HG03175 (cell line): Measurements from ENCODE around the gene CNGB1.
"Not testable (repeated sequence)": the region's sequence is repeated elsewhere in the genome, so short reads cannot be mapped to it uniquely, and the experiment has no call there.

Experiments
- ATAC-seq: cut with Tn5 transposase; IDR thresholded peaks from one replicate; pipeline ENCODE4 v1.9.1; 2021; ENCODE audit warnings: mild to moderate bottlenecking, moderate library complexity; ENCODE audit not compliant: unreplicated experiment

CNGB1 gene

DNA sequence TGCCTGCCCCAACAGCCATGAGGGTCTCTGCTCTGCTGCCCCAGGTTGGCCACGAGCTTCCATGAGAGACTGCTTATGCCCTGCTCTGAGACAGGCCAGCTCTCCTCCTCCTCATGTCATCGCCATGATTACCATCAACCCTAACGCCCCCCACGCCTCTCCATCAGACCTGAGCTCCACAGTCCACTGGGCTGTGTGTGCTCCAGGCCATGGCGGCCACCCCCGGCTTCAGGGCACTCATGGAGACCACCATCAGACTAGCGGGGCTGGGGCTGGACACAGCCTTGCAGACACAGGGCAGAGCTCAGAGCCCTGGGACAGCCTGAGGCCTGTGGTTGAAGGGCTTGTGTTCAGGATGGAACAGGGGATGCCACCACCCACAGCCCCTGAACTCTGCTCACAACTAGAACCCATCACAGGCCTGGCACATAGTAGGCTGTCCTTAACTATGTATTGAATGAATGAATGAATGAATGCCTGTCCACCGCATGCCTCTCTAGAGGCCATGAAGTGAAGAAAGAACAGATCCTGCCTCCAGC, 14.6 kb downstream of the CNGB1 start:
- no peak for ATAC-seq

DNA sequence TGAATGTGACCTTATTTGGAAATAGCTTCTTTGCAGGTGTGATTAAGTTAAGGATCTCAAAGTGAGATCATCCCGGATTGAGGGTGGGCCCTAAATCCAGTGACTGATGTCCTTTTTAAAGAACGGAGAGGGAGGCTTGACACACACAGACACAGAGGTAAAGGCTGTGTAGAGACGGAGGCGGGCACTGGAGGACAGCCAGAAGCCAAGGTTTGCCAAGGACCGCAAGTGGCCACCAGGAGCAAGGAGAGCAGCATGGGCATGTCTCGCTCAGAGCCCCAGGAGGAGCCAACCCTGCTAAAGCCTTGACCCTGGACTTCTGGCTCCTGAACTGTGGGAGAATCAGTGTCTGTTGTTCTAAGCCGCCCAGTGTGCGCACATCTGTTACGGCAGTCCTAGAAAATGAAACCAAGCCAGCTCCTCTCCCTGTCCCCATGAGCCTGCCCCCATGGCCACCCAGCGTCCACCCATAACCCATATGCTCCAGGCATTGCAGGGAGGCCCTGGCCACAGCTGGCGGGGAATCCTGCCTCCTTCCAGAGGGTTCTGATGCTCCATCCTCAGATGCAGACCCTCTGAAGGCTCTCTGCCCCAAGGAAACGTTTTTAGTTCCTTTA, 15.2 kb downstream of the CNGB1 start:
- no peak for ATAC-seq

- ATAC-seq, result no peak
Measured at GRCh38 chr16:57953857-57954256, 17.1 kb downstream of the CNGB1 start.

DNA sequence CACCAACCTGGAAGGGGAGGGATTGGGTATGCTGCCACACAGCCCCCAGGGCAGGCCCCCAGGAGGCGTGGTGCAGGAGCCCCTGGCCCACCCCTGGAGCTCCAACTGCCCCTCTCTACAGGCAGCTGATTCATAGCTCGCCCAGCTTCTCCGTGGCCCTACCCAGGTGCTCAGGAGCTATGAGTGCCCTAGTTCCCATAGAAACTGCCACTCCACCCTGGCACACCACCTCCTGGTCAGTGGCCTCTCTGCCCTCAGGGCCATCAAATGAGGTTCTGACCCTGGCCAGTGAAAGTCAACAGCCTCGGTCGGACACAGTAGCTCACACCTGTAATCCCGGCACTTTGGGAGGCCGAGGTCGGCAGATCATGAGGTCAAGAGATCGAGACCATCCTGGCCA, 18.0 kb downstream of the CNGB1 start:
- no peak for ATAC-seq

DNA sequence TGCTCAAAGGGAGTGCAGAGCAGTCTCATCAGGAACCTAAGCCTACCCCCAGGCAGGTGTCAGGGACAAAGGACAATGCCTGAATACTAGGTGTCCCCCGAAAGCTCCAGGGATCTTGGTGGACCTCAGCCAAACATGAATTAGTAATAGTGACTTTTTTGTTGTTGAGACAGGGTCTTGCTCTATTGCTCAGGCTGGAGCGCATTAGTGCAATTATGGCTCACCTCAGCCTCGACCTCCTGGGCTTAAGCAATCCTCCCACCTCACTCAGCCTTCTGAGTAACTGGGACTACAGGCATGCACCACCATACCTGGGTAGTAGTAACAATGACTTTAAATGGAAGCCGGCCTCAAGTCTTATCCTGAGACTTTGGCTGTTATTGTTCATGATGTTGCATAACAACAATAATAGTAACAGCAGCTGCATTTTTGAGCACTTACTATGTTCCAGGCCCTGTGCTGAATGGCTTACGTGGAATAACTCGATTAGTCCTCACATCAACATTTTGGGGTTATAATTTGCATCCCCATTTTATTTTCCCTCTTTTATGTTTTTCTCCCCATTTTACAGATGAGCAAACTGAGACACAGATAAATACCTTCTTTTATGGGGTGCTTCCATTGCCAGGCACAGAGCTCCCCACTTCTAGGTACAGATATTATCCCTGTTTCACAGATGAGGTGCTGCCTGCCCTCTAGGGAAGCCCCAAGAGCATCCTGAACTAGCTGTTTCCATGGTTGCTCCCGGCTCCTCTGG, 19.5 kb downstream of the CNGB1 start:
- ATAC-seq, result no peak

DNA sequence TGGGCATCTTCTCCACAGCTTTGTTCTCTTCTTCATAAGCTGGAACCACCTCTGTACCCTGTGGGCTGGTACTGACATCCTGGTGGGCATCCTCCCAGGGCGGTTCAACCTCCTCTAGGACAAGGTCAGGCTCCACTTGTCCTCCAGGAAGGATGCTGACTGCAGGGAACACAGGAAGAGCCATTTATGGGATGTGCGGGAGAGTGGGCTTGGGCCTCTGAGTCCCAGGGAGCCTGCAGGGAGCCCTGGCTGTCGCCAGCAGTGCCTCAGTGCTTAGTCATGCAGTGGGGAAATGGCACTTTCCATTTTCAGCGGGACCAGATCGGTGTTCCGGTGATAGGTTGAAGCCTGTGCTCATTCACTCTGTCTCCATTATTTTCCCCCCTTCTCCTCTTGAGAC, 20.5 kb downstream of the CNGB1 start:
- ATAC-seq, result no peak

- no peak for ATAC-seq
Measured at GRCh38 chr16:57949595-57950238, 21.2 kb downstream of the CNGB1 start.

GRCh38 chr16:57949013-57949412, 21.9 kb downstream of the CNGB1 start:
- ATAC-seq, result no peak

DNA sequence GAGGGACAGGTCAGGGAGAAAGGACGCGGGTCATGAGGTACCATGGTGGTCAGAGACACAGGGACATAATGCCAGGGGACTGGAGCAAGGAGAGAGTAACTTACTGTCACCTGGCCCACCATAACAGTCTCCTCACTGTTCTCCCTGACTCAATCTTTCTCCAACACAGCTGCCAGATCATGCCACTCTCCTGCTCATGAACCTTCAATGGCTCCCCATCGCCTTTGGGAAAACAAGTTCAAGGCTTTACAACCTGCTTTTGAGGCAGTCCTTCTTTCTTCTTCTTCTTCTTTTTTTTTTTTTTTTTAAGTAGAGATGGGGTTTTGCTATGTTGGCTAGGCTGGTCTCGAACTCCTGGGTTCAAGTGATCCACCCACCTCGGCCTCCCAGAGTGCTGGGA, 22.9 kb downstream of the CNGB1 start:
- ATAC-seq, result no peak

GRCh38 chr16:57947261-57947660, 23.7 kb downstream of the CNGB1 start:
- no peak for ATAC-seq

- ATAC-seq, result no peak
Measured at GRCh38 chr16:57946181-57946801, 24.6 kb downstream of the CNGB1 start.

DNA sequence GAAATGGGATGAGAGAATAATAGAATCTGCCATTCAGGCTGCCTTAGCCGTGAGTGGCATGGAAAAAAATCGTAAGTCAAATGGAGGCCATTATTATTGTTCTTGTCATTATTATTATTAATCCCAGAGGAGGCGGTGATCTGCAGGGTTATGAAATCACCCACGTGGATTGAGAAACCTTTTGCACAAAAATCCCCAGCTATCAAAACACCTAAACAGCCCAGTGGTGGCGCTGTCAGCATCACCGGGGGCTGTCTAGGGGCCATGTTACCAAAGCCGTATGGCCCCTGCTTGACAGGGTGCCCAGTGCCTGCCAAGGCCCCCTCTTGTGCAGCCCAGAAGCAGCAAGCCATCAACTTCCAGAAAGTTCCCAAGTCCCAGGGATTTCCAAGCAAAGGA, 25.2 kb downstream of the CNGB1 start:
- ATAC-seq, result no peak

- ATAC-seq, result no peak
Measured at GRCh38 chr16:57944970-57945739, 25.8 kb downstream of the CNGB1 start.

- ATAC-seq, result not testable (repeated sequence)
Measured at GRCh38 chr16:57943381-57943780, 27.5 kb downstream of the CNGB1 start.

DNA sequence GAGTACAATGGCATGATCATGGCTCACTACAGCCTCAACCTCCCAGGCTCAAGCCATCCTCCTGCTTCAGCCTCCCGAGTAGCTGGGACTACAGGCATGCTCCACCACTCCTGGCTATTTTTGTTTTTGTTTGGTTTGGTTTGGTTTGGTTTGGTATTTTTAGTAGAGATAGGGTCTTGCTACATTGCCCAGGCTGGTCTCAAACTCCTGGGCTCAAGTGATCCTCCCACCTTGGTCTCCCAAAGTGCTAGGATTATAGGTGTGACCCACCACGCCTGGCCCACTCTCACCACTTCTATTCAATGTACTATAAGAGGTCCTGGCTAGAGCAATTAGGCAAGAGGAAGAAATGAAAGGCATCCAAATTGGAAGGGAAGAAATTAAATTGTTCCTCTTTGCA, 29.0 kb downstream of the CNGB1 start:
- ATAC-seq, result not testable (repeated sequence)

DNA sequence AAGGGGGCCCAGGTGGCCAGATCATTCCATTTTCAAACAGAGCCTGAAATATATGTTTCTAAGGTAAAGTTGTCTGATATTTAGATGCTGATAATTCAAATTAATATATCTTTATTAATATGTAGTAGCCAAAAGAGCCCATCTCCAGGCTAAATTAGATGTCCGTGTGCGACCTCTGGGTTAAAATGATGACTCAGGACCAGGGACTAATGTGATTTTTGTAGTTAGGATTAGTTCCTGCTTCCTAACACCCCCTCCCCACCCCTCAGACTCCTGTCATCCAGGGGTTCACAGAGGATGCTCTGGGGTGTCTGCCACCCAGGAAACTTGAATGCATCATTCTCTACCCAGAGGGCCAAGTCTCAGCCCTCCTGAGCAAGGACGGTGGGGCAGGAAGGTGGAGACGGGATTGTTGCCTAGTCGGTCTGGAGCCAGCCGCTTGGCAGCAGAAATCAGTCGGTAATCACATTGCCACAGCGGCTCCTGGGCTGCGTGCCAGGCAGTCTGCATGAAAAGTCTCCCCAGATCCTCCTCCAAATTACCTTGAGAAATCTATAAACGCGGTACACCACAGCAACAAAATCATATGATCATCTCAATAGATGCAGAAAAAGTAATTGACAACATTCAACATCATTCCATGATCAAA, 29.8 kb downstream of the CNGB1 start:
- no peak for ATAC-seq

GRCh38 chr16:57940382-57940966, 30.5 kb downstream of the CNGB1 start:
- ATAC-seq, result no peak

DNA sequence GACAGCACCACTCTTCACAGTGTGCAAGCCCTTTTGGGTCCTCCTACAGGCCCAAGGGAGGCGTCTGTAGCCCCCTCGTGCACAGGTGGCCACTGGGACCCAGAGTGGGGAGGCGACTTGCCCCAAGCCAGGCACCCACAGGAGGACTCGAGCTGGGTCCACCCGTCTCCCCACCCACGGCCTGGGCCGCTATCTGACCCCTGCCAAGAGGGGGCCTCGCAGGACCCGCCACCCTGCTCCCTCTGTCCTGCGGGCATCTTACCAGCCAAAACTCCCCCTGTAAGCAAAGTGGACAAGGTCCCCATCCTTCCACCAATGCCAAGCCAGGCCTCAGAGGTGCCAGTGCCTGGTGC, 31.1 kb downstream of the CNGB1 start:
- ATAC-seq, result no peak

DNA sequence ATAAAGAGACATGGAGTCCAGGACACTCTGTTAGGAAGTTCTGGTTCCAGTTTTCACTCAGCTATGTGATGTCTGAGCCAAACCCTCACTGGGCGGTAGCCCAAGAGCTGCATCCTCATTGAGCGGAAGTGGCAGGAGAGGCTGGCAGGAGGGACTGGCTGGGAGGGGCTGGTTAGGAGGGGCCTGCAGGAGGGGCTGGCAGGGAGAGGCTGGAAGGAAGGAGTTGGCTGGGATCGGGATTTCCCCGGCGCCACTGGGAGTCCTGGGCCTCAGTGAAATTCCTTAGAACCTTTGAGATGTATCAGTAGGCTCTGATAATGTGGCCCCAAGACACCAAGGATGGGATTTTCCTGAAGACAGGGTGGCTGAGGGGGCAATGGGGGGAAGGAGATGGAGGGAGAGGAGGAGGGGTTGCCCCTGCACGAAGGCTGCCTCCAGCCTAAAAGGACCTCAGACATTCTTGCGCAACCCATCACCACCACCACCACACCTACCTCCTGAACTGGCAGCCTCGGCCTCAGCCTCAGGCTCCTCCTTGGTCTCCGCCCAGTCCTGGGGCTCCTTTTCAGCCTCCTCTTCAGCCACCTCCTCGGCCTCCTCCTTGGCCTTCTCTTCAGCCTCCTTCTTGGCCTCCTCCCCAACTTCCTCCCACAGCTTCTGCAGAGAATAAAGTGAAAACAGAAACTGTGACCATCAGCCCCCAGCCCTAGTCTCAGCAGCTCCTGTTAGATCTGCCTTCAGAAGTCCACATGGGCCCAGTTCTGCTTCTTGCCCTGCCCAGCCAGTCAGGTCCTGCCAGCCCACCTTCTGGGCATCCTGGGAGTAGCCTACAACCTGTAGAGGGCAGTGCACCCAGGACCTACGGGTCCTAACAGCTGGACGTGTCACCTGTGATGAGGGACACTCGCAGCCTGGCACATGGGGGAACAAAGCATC, 31.7 kb downstream of the CNGB1 start:
- no peak for ATAC-seq
